NCI-H1417 (cell line): Measurements from ENCODE around the gene ANXA5.

ENCODE experiments used
- DNase-seq, 3 experiments: peaks; one replicate each; lab custom pipeline; 2025; lab: John Stamatoyannopoulos, UW

ANXA5 gene

GRCh38 chr4:121712001-121712651 is 15.3 kb upstream of the ANXA5 start:
- DNase-seq: no peak

GRCh38 chr4:121711263-121712000 is 14.7 kb upstream of the ANXA5 start:
- no peak for DNase-seq

- DNase-seq: no peak
These were observed 13.1 kb upstream of the ANXA5 start for GRCh38 chr4:121709766-121710405.

DNA sequence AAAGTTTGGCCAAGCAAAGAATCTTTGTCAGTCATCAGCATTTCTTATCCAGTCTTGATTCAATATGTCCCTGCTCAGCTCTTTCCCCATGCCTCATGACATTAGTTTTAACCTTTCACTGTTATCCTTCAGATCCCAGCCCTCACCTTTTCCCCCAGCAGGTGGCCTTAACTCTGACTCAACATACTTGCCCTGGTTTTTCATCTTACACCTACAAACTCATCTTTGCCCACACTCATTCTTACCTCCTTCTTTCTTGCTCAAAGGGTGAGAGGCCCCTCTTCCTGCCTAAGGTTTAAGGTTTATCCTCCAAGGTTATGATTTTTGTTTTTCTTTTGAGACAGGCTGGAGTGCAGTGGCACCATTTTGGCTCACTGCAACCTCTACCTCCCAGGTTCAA is 10.6 kb upstream of the ANXA5 start:
- DNase-seq: no peak

DNA sequence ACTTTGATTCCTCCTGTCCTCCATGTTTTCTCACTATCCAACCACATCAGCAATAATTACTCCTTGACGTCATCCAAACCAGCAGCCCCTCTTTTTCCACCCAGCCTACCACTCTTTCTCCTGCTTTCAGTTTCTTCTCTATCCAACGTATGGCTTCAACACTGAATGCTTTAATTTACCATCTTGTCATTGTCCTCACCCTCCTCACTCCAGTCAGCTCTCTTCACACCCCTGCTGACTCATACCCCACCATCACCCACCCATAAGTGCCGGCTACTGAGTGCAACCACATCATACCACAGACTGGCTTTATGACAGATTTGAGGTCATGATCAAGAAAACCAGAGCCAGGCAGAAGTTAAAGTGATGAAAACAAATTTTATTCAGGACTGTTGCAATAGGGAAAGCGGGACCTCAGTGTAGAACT is 9.8 kb upstream of the ANXA5 start:
- DNase-seq: no peak

- no peak for DNase-seq
These were observed 8.7 kb upstream of the ANXA5 start for GRCh38 chr4:121705521-121705920.

DNA sequence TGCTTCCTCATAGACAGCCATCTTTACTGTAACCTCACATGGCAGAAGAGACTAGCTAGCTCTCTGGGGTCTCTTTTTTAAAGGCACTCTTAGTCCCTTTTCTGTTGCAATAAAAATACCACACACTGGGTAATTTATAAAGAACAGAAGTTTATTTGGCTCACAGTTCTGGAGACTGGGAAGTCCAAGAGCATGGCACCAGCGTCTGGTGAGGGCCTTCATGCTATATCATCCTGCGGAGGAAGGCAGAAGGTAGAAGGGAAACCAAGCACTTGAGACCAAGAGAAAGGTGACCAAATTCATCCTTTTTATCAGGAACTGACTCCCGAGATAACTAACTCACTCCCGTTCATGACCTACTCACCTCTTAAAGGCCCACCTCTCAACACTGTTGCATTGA is 5.4 kb upstream of the ANXA5 start:
- DNase-seq: no peak

- no peak for DNase-seq
These were observed 4.5 kb upstream of the ANXA5 start for GRCh38 chr4:121701263-121701662.

GRCh38 chr4:121698236-121698671 is 1.5 kb upstream of the ANXA5 start:
- DNase-seq: no peak

- peak in 1 of 3 experiments; percentile 62 for DNase-seq
These were observed 784 bp upstream of the ANXA5 start for GRCh38 chr4:121697564-121697963.

GRCh38 chr4:121696170-121696580 is 605 bp downstream of the ANXA5 start:
- DNase-seq: peak in 2 of 3 experiments; percentile 77 to 80

DNA sequence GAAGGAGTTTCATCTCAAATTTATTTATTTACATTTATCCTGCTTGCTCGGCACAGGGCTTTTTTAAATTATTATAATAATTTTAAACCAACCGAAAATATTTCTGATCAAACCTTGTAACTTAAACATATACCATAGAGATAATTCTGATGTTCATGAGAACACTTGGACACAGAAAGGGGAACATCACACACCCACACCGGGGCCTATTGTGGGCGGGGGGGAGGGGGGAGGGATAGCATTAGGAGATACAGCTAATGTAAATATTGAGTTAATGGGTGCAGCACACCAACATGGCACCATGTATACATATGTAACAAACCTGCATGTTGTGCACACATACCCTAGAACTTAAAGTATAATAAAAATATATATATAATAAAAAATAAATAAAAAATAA is 2.9 kb downstream of the ANXA5 start:
- no peak for DNase-seq

GRCh38 chr4:121693450-121693849 is 3.3 kb downstream of the ANXA5 start:
- no peak for DNase-seq

DNA sequence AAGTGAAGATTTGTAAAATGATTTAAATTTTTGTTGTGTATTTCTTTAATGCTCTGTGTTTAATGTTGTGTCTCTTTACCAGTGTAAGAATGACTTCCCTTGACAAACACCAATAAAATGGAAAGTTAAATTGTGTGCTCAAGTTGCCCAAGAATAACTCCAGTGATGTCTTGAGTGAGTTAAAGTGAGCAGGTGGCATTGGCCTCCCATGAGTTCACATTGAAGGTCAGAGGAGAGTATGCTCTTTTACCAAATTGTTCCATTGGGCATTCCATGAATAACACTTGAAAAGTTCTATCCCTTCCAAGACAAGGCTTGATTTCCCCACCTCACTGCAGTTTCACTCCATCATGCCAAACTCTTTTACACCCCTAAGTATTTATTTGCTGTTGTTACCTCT is 4.5 kb downstream of the ANXA5 start:
- no peak for DNase-seq

- DNase-seq: no peak
These were observed 6.8 kb downstream of the ANXA5 start for GRCh38 chr4:121690001-121690400.

GRCh38 chr4:121688701-121689100 is 8.1 kb downstream of the ANXA5 start:
- DNase-seq: no peak

- DNase-seq: no peak
These were observed 8.5 kb downstream of the ANXA5 start for GRCh38 chr4:121688261-121688660.

DNA sequence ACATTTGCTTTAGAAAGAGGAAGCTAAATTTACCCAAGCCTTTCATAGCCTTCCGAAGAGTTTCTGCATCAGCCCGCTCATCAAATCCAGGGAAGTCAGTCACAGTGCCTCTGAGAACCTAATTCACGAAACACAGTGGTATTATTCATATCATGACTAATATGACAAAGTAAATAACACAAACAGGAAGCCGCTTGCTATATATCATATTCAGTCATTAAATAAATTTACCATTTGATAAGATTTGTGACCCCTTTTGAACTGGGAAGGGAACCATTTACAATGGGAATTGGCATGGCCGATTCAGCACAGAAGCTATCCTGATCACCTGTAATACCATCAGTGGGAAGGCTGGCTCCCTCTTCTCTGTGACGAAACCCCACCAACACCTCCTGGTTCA is 10.5 kb downstream of the ANXA5 start:
- no peak for DNase-seq

- no peak for DNase-seq
These were observed 11.5 kb downstream of the ANXA5 start for GRCh38 chr4:121685257-121685656.

GRCh38 chr4:121684561-121684960 is 12.2 kb downstream of the ANXA5 start:
- no peak for DNase-seq

- DNase-seq: no peak
These were observed 12.8 kb downstream of the ANXA5 start for GRCh38 chr4:121684016-121684415.

GRCh38 chr4:121680571-121680970 is 16.2 kb downstream of the ANXA5 start:
- DNase-seq: no peak

DNA sequence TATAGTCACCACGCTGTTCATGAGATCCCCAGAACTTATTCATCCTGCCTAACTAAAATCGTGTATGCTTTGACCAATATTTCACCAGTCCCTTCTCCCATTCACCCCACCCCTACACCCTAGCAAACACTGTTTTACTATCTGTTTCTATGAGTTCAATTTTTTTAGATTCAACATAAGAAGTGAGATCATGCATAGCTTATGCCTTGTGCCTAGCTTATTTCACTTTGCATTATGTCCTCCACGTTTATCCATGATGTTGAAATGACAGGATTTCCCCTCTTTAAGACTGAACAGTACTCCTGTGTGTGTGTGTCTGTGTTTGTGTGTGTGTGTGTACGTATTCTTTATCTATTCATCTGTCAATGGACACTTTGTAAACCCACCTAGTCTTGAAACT is 16.8 kb downstream of the ANXA5 start:
- no peak for DNase-seq
